Esophagus squamous epithelium (tissue), 5 donors: ENCODE measurements around the gene AFAP1L1. TPM values are rescaled to one million over a fixed set of nuclear protein-coding genes. Genes with fewer than 3 reads are reported as not detected.

Source experiments
- DNase-seq: peaks from one replicate; lab custom pipeline; 2025; lab: John Stamatoyannopoulos, UW
- H3K27ac ChIP-seq, 4 donors: fragments of 200-600 bp; sonication (generic); one replicate each; pipeline ENCODE4 v1.5.1; 2016 to 2019; ENCODE audit warnings: mild to moderate bottlenecking in 1 of 4
- H3K27me3 ChIP-seq, 4 donors: fragments of 200-600 bp; sonication (generic); 1 replicate in 3 of 4; 2 replicates in 1 of 4; pipeline versions ENCODE4 v1.5.1 to v1.6.0; 2017 to 2021; ENCODE audit warnings: antibody characterized with exemption in 1 of 4
- H3K36me3 ChIP-seq, 3 donors: fragments of 200-600 bp; sonication (generic); one replicate each; pipeline ENCODE4 v1.5.1; 2016 to 2019
- H3K4me1 ChIP-seq, 3 donors: fragments of 200-600 bp; sonication (generic); one replicate each; pipeline ENCODE4 v1.5.1; 2017 to 2019
- H3K4me3 ChIP-seq, 4 donors: fragments of 200-600 bp; sonication (generic); 1 replicate in 3 of 4; 2 replicates in 1 of 4; pipeline ENCODE4 v1.5.1; 2016 to 2019; ENCODE audit warnings: mild to moderate bottlenecking in 2 of 4, moderate library complexity in 1 of 4
- H3K9me3 ChIP-seq, 3 donors: fragments of 200-600 bp; sonication (generic); one replicate each; pipeline ENCODE4 v1.5.1; 2016 to 2019
- CTCF ChIP-seq, 6 experiments: fragments of 450-650 bp in 4 of 6; fragments of 200-600 bp in 2 of 6; sonication (generic) in 2 of 6; IDR thresholded peaks; one replicate each; pipeline ENCODE4 v1.5.1; 2016 to 2019; ENCODE audit warnings: antibody characterized with exemption in 6 of 6, mild to moderate bottlenecking in 4 of 6, moderate library complexity in 4 of 6
- POLR2A ChIP-seq, 4 donors: fragments of 450-650 bp; IDR thresholded peaks; one replicate each; pipeline ENCODE4 v1.6.1; 2017; ENCODE audit warnings: antibody characterized with exemption in 4 of 4, mild to moderate bottlenecking in 4 of 4, moderate library complexity in 3 of 4
- WGBS, 2 donors: methylation state at CpG; one replicate each; pipeline ENCODE4 v1.1.5; 2018; 5-methylcytosine and 5-hydroxymethylcytosine counted together
- intact Hi-C: fragments of 100-400 bp; cut with DNase I; formaldehyde crosslinking; loops from one replicate; pipeline ENCODE4 v1.15.0; 2022
- total RNA-seq, 4 donors: library from RNA; depleted of rRNA; stranded (reverse); fragments of >200 nt; gene quantifications; one replicate each; pipeline ENCODE4 v1.1.0, GENCODE V29; 2016
- donor health status: DM: yes; HTN: yes; CAD: no.

Gene AFAP1L1
- total RNA-seq, 4 donors from 2014 or later: 2.8 to 14.5 (median 8.7) TPM

DNA sequence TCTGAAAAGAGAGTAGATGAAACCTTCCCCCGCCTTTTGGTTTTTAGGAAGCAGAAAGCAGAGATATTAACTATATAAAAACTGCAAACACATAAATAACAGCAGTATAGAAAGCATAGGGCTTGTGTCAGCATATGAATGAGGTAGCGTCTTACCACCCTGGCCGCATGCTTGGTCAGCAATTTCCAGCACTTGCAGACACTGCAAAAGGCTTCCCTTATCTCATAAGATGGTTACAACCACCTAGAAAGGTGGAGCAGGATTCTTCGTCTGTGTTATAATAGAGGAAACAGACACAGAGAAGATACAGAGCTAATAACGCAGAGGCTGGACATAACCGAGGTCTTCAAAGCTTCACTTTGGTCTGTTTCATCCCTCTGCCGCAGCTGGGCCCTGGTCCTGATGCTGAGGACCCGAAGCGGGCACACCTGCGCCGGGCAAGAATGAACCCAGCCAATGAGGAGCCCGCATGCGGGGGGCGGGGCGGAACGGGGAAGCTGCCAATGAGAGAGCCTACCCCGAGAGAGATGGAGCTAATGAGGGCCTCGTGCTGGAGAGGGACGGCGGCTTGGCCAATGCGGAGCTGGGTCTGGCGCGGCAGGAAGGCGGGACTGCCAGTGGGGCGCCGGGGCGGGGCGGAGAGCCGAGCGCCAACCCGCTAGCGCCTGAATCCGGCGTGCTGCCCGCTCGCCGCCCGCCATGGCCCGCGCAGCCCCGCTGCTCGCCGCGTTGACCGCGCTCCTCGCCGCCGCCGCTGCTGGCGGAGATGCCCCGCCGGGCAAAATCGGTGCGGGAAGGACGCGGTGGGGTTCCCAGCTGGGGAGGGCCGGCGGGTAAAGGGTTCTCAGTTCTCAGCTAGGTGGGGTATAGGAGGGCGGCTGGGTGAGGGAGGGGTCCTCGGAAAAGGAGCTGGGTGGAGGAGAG lies 86.0 kb downstream of the AFAP1L1 start, which contains the start of gene PCYOX1L:
PCYOX1L (plus strand) TSS at position 677 of the 924 bp plus-strand sequence; CDS start at position 700, 23 bp downstream.
- Histone ChIP-seq H3K9me3 (no peaks in the 10 kb centered on the region), H3K27me3 (no peaks in the 10 kb centered on the region), H3K4me1 (peaks cover 7 to 22% (median 8%) of the 10 kb centered on the region in 3 donors), H3K36me3 (peaks cover 0 to 29% (median 0%) of the 10 kb centered on the region in 3 donors), H3K27ac (peak within 1 kb of the TSS; percentile 74 to 84 (median 76)), H3K4me3 (peak within 1 kb of the TSS; percentile 64 to 83 (median 73))
- WGBS, 2 donors: 2 to 3% methylated on average over 32 to 39 of the region's 61 CpGs
- intact Hi-C loops: no loop called here
- DNase-seq: peak; percentile 66
- TF ChIP-seq CTCF (IDR thresholded peaks at IDR 0.05) (no peak), POLR2A (IDR thresholded peaks at IDR 0.05) (peak in 2 of 4 donors; percentile 53 to 71)

DNA sequence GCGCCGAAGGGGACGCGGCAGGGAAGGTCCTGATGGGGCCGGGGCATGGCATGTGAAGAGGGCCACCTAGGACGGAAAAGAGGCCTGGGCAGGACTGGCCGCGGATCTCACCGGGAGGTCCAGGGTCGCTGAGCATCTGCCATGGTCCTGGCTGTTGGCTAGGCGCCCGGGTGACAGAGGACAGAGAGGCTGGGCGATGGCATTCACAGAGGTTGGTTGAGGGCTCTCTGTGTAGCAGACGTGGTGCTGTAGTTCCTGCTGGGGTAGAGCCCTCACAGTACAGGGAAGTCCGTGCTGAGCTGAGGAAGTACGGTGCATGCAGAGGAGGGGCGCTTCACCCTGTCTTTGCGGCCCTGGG lies 86.6 kb downstream of the AFAP1L1 start:
- Histone ChIP-seq H3K4me3 (peak overlapping the region; percentile 64 to 83 (median 73)), H3K36me3 (peaks cover 0 to 24% (median 0%) of the 10 kb centered on the region in 3 donors), H3K4me1 (peaks cover 7 to 22% (median 8%) of the 10 kb centered on the region in 3 donors), H3K27me3 (no peaks in the 10 kb centered on the region), H3K27ac (peak overlapping the region; percentile 74 to 84 (median 76)), H3K9me3 (no peaks in the 10 kb centered on the region)
- TF ChIP-seq CTCF (IDR thresholded peaks at IDR 0.05): no peak
- TF ChIP-seq POLR2A (IDR thresholded peaks at IDR 0.05): no peak
- intact Hi-C loops: no loop called here
- WGBS, 2 donors: 0 to 3% methylated on average over 13 to 18 of the region's 18 CpGs
- DNase-seq: no peak

- Histone ChIP-seq H3K36me3 (peaks cover 0 to 17% (median 0%) of the 10 kb centered on the region in 3 donors), H3K27ac (peak overlapping the region in 1 of 4 donors; percentile 84), H3K9me3 (no peaks in the 10 kb centered on the region), H3K4me1 (peaks cover 7 to 22% (median 8%) of the 10 kb centered on the region in 3 donors), H3K4me3 (peak overlapping the region in 1 of 4 donors; percentile 83), H3K27me3 (no peaks in the 10 kb centered on the region)
- TF ChIP-seq CTCF (IDR thresholded peaks at IDR 0.05) (no peak), POLR2A (IDR thresholded peaks at IDR 0.05) (no peak)
- no peak for DNase-seq
- WGBS, 2 donors: 66 to 70% methylated on average over 8 of the region's 8 CpGs
- intact Hi-C loops: no loop called here
These were observed 87.3 kb downstream of the AFAP1L1 start for GRCh38 chr5:149358868-149359495.

DNA sequence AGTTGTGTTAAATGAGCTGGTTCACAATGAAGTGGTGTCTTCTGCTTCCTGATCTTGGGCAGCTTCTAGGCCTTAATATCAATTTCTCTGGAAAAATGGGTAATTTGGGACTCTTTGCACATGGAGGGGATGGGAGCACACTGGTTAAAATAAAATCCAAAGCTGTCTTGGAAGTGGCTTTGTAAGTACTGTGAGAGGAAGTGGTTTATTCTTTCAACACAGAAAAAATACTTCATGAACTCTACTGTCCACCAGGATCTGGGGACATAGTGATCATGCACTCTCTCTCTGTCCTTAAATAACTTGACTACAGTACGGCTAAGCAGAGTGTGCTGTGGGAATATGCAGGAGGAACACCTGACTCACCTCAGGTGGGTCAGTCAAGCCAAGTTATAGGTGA lies 88.6 kb downstream of the AFAP1L1 start:
- no peak for TF ChIP-seq POLR2A (IDR thresholded peaks at IDR 0.05)
- no peak for TF ChIP-seq CTCF (IDR thresholded peaks at IDR 0.05)
- H3K4me3 ChIP-seq: no peak overlapping the region
- intact Hi-C loops: no loop called here
- DNase-seq: no peak
- H3K27ac ChIP-seq: no peak overlapping the region
- peaks cover 0 to 4% (median 0%) of the 10 kb centered on the region in 3 donors for H3K36me3 ChIP-seq
- H3K4me1 ChIP-seq: peaks cover 7 to 22% (median 8%) of the 10 kb centered on the region in 3 donors
- WGBS, 2 donors: 86 to 90% methylated on average over 1 of the region's 1 CpG
- H3K9me3 ChIP-seq: no peaks in the 10 kb centered on the region
- H3K27me3 ChIP-seq: no peaks in the 10 kb centered on the region
